Measurements from ENCODE around the gene MAP4.

Gene MAP4

DNA sequence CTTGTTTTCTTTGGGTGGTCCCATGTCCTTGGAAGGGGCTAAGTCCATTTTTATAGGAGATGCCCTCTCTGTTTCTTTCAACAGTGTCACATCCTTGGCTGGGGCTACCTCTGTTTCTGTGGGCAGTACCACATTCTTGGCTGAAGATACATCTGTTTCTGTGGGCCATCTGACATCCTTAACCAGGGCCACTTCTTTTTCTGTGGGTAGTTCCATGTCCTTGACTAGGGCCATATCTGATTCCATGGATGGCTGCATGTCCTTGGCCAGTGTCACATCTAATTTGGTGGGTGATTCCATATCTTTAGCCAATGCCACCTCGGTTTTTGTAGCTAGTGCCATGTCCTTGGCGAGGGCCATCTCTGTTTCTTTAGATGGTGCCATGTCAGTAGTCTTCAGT is 99.5 kb downstream of the MAP4 start:
- no peak for DNase-seq (ENCODE audit: low read depth)
- H3K4me3 ChIP-seq (ENCODE audit: low read depth, low read length): no peak overlapping the region
- TF ChIP-seq, protein P1, sequence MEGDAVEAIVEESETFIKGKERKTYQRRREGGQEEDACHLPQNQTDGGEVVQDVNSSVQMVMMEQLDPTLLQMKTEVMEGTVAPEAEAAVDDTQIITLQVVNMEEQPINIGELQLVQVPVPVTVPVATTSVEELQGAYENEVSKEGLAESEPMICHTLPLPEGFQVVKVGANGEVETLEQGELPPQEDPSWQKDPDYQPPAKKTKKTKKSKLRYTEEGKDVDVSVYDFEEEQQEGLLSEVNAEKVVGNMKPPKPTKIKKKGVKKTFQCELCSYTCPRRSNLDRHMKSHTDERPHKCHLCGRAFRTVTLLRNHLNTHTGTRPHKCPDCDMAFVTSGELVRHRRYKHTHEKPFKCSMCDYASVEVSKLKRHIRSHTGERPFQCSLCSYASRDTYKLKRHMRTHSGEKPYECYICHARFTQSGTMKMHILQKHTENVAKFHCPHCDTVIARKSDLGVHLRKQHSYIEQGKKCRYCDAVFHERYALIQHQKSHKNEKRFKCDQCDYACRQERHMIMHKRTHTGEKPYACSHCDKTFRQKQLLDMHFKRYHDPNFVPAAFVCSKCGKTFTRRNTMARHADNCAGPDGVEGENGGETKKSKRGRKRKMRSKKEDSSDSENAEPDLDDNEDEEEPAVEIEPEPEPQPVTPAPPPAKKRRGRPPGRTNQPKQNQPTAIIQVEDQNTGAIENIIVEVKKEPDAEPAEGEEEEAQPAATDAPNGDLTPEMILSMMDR (IDR thresholded peaks at IDR 0.05; ENCODE audit: low read depth, low read length, missing control alignments): no peak
- in situ Hi-C loops (cut with HindIII; ENCODE audit: low sequenced_read_pairs): no loop called here

DNA sequence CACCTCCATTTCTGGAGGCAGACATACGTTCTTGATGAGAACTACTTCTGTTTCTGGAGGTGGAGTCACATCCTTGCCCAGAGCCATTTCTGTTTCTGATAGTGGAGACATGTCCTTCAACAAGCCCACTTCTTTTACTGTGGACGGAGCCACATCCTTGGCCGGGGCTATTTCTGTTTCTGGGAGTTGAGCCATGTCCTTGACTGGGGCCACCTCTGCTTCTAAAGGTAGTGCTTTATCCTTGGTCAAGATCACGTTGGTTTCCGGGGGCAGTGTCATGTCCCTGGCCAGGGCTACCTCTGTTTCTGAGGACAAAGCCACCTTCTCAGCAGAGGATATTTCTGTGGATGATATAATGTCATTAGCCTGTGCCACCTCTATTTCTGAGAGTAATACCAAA is 100.0 kb downstream of the MAP4 start:
- in situ Hi-C loops (cut with HindIII; ENCODE audit: low sequenced_read_pairs): no loop called here

DNA sequence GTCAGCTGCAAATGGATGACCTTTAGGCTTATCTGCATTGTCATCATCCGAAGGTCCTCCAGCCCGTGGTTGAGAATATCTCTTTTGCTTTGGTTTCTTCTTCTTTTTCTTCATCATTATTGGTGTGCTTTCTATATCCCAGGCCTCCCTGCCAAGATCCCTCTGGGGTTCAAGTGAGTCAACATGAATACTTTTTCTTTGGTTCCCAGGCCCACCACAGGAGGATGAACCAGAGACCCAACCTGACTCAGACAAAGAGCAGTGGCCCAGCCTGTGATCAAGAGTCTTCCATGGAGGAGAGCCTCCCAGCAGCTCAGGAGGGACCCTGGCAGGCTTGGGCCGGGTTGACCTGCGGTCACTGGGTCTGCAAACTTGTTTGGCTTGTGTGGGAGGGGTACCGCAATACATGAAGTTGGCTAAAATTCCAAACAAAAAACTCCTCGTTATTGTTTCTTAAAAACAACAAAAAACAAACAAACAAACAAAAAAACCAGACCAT is 104.2 kb downstream of the MAP4 start:
- no peak overlapping the region for H3K4me3 ChIP-seq (ENCODE audit: low read depth, low read length)
- TF ChIP-seq, protein P1 (IDR thresholded peaks at IDR 0.05; ENCODE audit: low read depth, low read length, missing control alignments): no peak
- DNase-seq (ENCODE audit: low read depth): peak; percentile 26
- in situ Hi-C loops (cut with HindIII; ENCODE audit: low sequenced_read_pairs): no loop called here

More for the DNA sequence above, 100.0 kb downstream of the MAP4 start:
- DNase-seq (ENCODE audit: low read depth): no peak
- TF ChIP-seq, protein P1 (IDR thresholded peaks at IDR 0.05; ENCODE audit: low read depth, low read length, missing control alignments): no peak
- no peak overlapping the region for H3K4me3 ChIP-seq (ENCODE audit: low read depth, low read length)

DNA sequence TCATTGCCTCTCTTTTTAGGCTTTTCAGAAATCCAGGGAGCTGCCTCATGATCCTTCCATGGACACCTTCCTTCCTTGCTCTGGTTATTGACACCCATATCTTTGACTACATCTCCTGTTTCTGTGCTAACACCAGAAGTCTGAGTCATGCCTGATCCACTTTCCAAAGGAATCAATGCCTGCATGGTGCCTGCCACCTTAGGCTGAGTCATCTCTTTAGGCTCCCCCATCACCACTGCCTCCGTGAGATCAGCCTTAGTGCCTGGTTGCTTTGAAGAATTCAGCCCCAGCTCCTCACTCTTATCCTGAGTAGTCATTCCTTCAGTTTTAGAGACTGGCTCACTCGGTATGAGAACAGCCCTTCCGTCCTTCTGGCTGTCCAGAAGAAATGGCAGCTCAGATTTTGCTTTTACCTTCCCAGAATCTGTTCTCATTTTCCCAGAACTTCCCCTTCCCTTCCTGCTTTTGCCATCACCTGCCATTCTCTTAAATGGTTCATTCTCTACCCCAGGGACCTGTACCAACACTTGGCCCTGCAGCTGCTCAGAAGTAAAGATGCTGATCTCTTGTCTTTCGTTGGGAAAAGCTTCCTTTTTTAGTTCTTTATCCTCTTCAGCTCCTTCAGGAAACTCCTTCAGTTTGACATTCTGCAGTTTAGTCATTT is 105.3 kb downstream of the MAP4 start:
- DNase-seq (ENCODE audit: low read depth): peak; percentile 84
- in situ Hi-C loops (cut with HindIII; ENCODE audit: low sequenced_read_pairs): no loop called here
- no peak overlapping the region for H3K4me3 ChIP-seq (ENCODE audit: low read depth, low read length)
- TF ChIP-seq, protein P1 (IDR thresholded peaks at IDR 0.05; ENCODE audit: low read depth, low read length, missing control alignments): no peak

DNA sequence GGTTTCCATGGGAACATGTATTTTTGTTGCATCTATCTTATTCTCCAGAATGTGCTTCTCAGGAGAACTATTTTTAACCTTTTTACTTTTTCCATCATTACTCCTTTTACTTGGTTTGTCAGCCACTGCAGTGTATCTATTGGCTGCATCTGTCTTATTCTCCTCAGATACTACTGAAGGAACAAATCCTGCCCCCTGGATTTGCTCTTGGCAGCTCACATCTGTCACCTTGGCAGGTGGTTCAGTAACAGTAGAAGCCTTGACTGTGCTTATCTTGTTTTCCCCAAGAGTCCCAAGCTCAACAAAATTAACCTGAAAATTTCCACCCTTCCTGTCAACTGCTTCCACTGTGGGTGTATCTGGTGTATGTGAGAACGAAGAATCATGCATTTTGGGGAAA is 106.0 kb downstream of the MAP4 start:
- TF ChIP-seq, protein P1 (IDR thresholded peaks at IDR 0.05; ENCODE audit: low read depth, low read length, missing control alignments): no peak
- DNase-seq (ENCODE audit: low read depth): no peak
- in situ Hi-C loops (cut with HindIII; ENCODE audit: low sequenced_read_pairs): no loop called here
- H3K4me3 ChIP-seq (ENCODE audit: low read depth, low read length): no peak overlapping the region

DNA sequence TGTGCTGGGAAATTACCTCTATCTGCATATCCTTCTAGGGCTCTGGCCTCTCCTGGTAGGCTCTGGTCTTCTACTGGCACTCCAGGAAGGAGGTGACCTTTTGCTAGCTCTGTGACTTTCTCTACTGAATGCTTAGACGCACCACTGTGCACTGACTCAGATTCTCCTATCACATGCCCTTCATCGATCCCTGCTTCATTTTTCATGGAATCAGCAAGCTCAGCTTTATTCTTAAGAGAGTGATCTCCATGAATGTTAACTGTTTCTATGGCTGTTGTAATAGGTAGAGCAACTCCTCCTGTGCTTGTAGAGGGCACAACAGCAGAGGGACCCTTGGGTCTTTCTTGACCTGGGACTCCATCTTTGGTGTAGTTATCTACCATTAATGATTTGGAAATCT is 106.6 kb downstream of the MAP4 start:
- TF ChIP-seq, protein P1 (IDR thresholded peaks at IDR 0.05; ENCODE audit: low read depth, low read length, missing control alignments): no peak
- in situ Hi-C loops (cut with HindIII; ENCODE audit: low sequenced_read_pairs): no loop called here
- DNase-seq (ENCODE audit: low read depth): no peak
- H3K4me3 ChIP-seq (ENCODE audit: low read depth, low read length): no peak overlapping the region

Data from astrocyte of the cerebellum (primary cell).